Fibroblast of mammary gland (primary cell): Measurements from ENCODE around the gene TMEM87A.

ENCODE experiments used
- DNase-seq: peaks from one replicate; pipeline ENCODE4 v3.0.0-alpha.2; 2010; ENCODE audit warnings: low read depth
- H3K4me3 ChIP-seq: 2 replicates; pipeline ENCODE4 v1.5.1; 2011; ENCODE audit warnings: low read depth, mild to moderate bottlenecking, low read length, moderate library complexity; ENCODE audit not compliant: control insufficient read depth
- CTCF ChIP-seq: conservative IDR thresholded peaks from 2 replicates; pipeline ENCODE4 v1.5.1; 2011; ENCODE audit warnings: low read depth, low read length, inconsistent platforms; ENCODE audit not compliant: control insufficient read depth, insufficient read depth

TMEM87A gene

GRCh38 chr15:42270551-42270950 is 2.7 kb downstream of the TMEM87A start:
- TF ChIP-seq CTCF = no peak
- DNase-seq = no peak
- no peak overlapping the region for H3K4me3 ChIP-seq

- no peak overlapping the region for H3K4me3 ChIP-seq
- TF ChIP-seq CTCF = no peak
- DNase-seq = no peak
Observed at GRCh38 chr15:42267286-42267685, 5.9 kb downstream of the TMEM87A start.

- H3K4me3 ChIP-seq = no peak overlapping the region
- no peak for TF ChIP-seq CTCF
- no peak for DNase-seq
Observed at GRCh38 chr15:42264795-42265194, 8.4 kb downstream of the TMEM87A start.

- no peak for TF ChIP-seq CTCF
- no peak overlapping the region for H3K4me3 ChIP-seq
- DNase-seq = no peak
Observed at GRCh38 chr15:42253300-42253699, 19.9 kb downstream of the TMEM87A start.

GRCh38 chr15:42240823-42241222 is 32.4 kb downstream of the TMEM87A start:
- no peak overlapping the region for H3K4me3 ChIP-seq
- no peak for DNase-seq
- TF ChIP-seq CTCF = no peak

GRCh38 chr15:42239528-42240182 is 33.6 kb downstream of the TMEM87A start:
- no peak for DNase-seq
- H3K4me3 ChIP-seq = no peak overlapping the region
- no peak for TF ChIP-seq CTCF

GRCh38 chr15:42233107-42233506 is 40.1 kb downstream of the TMEM87A start:
- no peak overlapping the region for H3K4me3 ChIP-seq
- no peak for DNase-seq
- TF ChIP-seq CTCF = no peak
